HG02763 (cell line): Measurements from ENCODE around the gene CLOCK.
"Not testable (repeated sequence)": the region's sequence is repeated elsewhere in the genome, so short reads cannot be mapped to it uniquely, and the experiment has no call there.

ENCODE experiments used
- ATAC-seq: cut with Tn5 transposase; IDR thresholded peaks from one replicate; pipeline ENCODE4 v1.9.1; 2021; ENCODE audit warnings: mild to moderate bottlenecking, moderate library complexity; ENCODE audit not compliant: unreplicated experiment

Gene CLOCK

GRCh38 chr4:55546756-55547465 is at the start of gene CLOCK:
CLOCK (minus strand) TSS chr4:55546909; CDS start chr4:55482785, 64,124 bp downstream.
- ATAC-seq, result peak; percentile 76

- no peak for ATAC-seq
These were observed 45.3 kb upstream of the CLOCK start, which contains the start of gene PDCL2 for GRCh38 chr4:55592014-55592413. PDCL2 (minus strand) TSS chr4:55592245; CDS start chr4:55592109, 136 bp downstream.

- ATAC-seq, result no peak
These were observed 41.5 kb upstream of the CLOCK start for GRCh38 chr4:55588160-55588559.

GRCh38 chr4:55582773-55583172 is 36.1 kb upstream of the CLOCK start:
- not testable (repeated sequence) for ATAC-seq

- no peak for ATAC-seq
These were observed 31.8 kb upstream of the CLOCK start for GRCh38 chr4:55578341-55579010.

- no peak for ATAC-seq
These were observed 28.8 kb upstream of the CLOCK start for GRCh38 chr4:55575513-55575912.

- no peak for ATAC-seq
These were observed 27.5 kb upstream of the CLOCK start for GRCh38 chr4:55574252-55574651.

- no peak for ATAC-seq
These were observed 25.1 kb upstream of the CLOCK start for GRCh38 chr4:55571806-55572205.

- ATAC-seq, result peak; percentile 64
These were observed 22.3 kb upstream of the CLOCK start for GRCh38 chr4:55568905-55569504.

GRCh38 chr4:55561889-55562288 is 15.2 kb upstream of the CLOCK start:
- peak; percentile 99 for ATAC-seq

- no peak for ATAC-seq
These were observed 13.4 kb upstream of the CLOCK start for GRCh38 chr4:55560096-55560495.

GRCh38 chr4:55554453-55555030 is 7.8 kb upstream of the CLOCK start:
- no peak for ATAC-seq

GRCh38 chr4:55553441-55554201 is 6.9 kb upstream of the CLOCK start:
- ATAC-seq, result no peak

GRCh38 chr4:55551964-55552363 is 5.3 kb upstream of the CLOCK start:
- ATAC-seq, result not testable (repeated sequence)

- no peak for ATAC-seq
These were observed 3.2 kb upstream of the CLOCK start for GRCh38 chr4:55549888-55550287.

- no peak for ATAC-seq
These were observed 1.2 kb upstream of the CLOCK start for GRCh38 chr4:55547918-55548317.

- ATAC-seq, result no peak
These were observed 709 bp upstream of the CLOCK start for GRCh38 chr4:55547466-55547770.

- ATAC-seq, result peak; percentile 42
These were observed 278 bp downstream of the CLOCK start for GRCh38 chr4:55546506-55546755.

- peak; percentile 41 for ATAC-seq
These were observed 836 bp downstream of the CLOCK start for GRCh38 chr4:55545641-55546505.

- ATAC-seq, result no peak
These were observed 1.6 kb downstream of the CLOCK start for GRCh38 chr4:55545151-55545550.
